AG04450 (cell line): ENCODE results near the gene KIF26A. TPM values are rescaled to one million over a fixed set of nuclear protein-coding genes. Genes with fewer than 3 reads are reported as not detected.

Experiments used
- CTCF ChIA-PET: fragments of 300-600, 350-600 bp; formaldehyde crosslinking; extraction: SDS; loops from one replicate; lab custom pipeline; 2022; ENCODE audit warnings: antibody characterized with exemption, inconsistent platforms; lab: Charles Lee
- POLR2A ChIA-PET: fragments of 350-600 bp; formaldehyde crosslinking; extraction: SDS; loops from one replicate; lab custom pipeline; 2021; ENCODE audit warnings: antibody characterized with exemption, inconsistent platforms; lab: Yijun Ruan, JAX
- DNase-seq: peaks from one replicate; pipeline ENCODE4 v3.0.0-alpha.2; 2011; ENCODE audit warnings: low read depth, low spot score
- H3K27ac ChIP-seq: one replicate; pipeline ENCODE4 v1.5.1; 2012; ENCODE audit warnings: low read depth, low read length, control low read depth
- H3K27me3 ChIP-seq: one replicate; pipeline ENCODE4 v1.6.0; 2012; ENCODE audit warnings: low read length; ENCODE audit not compliant: control insufficient read depth, insufficient read depth
- H3K4me3 ChIP-seq: 2 replicates; pipeline ENCODE4 v1.5.1; 2011; ENCODE audit warnings: mild to moderate bottlenecking, low read depth, low read length, control low read depth
- H3K9me3 ChIP-seq: 2 replicates; pipeline ENCODE4 v1.5.1; 2012; ENCODE audit warnings: low read length; ENCODE audit not compliant: control insufficient read depth, insufficient read depth
- CTCF ChIP-seq: IDR thresholded peaks from 2 replicates; pipeline ENCODE4 v1.5.1; 2011; ENCODE audit warnings: low read depth, low read length, control low read depth, inconsistent platforms
- polyA plus RNA-seq: library from polyadenylated mRNA; depleted of rRNA; stranded (reverse); fragments of >200 nt; gene quantifications from 2 replicates; pipeline ENCODE4 v1.2.3, GENCODE V29; 2011; rRNA removed
- small RNA-seq: library from RNA; depleted of rRNA; stranded (forward); fragments of <200 nt; gene quantifications from one replicate; pipeline ENCODE3, GENCODE V24; 2012; ENCODE audit warnings: low read depth; ENCODE audit not compliant: insufficient read length

The KIF26A gene
- polyA plus RNA-seq, 1 experiment = not detected

GRCh38 chr14:104228716-104229533 is 90.5 kb downstream of the KIF26A start:
- TF ChIP-seq CTCF = no peak
- CTCF ChIA-PET = no interaction called here
- no peak for DNase-seq
- no peaks in the 10 kb centered on the region for H3K27me3 ChIP-seq
- no peak overlapping the region for H3K4me3 ChIP-seq
- H3K9me3 ChIP-seq = peaks cover 83% of the 10 kb centered on the region
- no peak overlapping the region for H3K27ac ChIP-seq
- POLR2A ChIA-PET = no interaction called here

DNA sequence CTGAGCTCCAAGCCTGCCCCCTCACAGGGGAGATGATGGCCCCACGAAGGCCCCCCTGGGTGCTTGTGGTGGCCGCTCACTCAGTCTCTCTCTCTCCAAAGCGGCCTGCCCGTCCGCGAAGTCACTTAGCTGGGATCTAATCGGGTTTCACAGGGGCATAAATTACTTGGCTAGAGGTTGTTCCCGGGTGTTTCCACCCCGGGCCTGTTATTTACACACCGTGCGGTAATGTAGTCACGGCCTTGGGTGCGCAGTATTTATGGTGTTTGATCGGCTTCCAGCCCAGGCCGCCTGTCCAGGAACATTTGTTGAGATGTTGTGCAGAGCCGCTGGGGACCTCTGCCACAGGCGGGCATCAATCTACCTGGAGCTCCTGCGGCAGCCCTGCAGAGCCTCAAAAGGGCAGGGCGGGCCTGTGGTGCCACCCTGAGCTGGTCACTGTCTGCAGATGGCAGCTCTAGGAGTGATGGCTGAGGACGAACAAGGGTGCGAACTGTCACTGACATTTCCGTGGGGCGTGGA is 91.2 kb downstream of the KIF26A start:
- Histone ChIP-seq H3K27ac (no peak overlapping the region), H3K9me3 (peaks cover 83% of the 10 kb centered on the region), H3K27me3 (no peaks in the 10 kb centered on the region), H3K4me3 (no peak overlapping the region)
- TF ChIP-seq CTCF = no peak
- CTCF ChIA-PET = no interaction called here
- DNase-seq = no peak
- POLR2A ChIA-PET = no interaction called here

DNA sequence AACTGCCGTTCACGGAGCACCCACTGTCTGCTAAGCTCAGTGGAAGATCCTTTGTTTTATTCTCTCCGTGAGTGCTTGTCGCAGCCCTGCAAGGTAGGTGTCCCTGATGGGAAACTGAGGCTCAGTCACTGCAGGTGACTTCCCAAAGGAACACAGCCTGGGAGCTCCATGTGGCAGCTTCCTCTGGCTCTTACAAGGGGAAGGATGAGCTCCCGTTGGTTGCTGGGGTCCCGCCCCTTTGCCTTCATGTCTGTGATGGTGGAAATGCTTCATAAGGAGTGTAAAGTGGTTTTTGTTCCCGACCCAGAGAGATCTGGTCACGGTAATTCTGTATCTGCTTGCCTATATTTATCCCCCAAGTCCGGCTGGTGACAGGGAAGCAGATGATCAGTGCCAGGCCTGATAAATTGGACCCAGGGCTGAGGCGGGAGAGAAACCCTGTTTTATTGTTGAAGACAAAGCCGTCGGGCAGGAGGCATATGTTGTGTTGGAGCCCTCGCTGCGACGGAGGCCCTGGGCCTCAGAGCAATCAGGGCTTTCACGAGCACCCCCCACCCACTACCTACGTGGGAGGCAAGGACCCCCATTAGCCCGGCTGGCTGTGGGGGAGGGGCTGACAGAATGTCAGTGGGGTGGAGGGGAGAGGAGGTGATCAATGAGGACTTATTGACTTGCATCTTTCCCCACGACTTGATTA is 91.9 kb downstream of the KIF26A start:
- TF ChIP-seq CTCF = no peak
- no peak for DNase-seq
- H3K27ac ChIP-seq = no peak overlapping the region
- H3K4me3 ChIP-seq = no peak overlapping the region
- peaks cover 78% of the 10 kb centered on the region for H3K9me3 ChIP-seq
- ChIA-PET CTCF (no interaction called here), POLR2A (no interaction called here)
- H3K27me3 ChIP-seq = no peaks in the 10 kb centered on the region

Small RNA genes within 50 kb of the gene (small RNA-seq; reads per million reads assigned to genes)
- gene MIR203A = 1.9 reads per million

Other genes with a start within 250 kb of the KIF26A start
- 0.05 and 0.11 TPM in 2 replicates for gene TDRD9, start 210.1 kb upstream of the KIF26A start, polyA plus RNA-seq
- not detected in 2 replicates for gene RD3L, start 196.1 kb upstream of the KIF26A start, polyA plus RNA-seq
- not detected in 2 replicates for gene ASPG, start 52.9 kb upstream of the KIF26A start, polyA plus RNA-seq